HepG2 (cell line): Measurements from ENCODE around the gene DDAH1. TPM values are rescaled to one million over a fixed set of nuclear protein-coding genes. Genes with fewer than 3 reads are reported as not detected.
A peak's percentile ranks its signal among the peaks of the same experiment; 100 is the strongest.

Source experiments
- CEBPB ChIP-seq: IDR thresholded peaks from 2 replicates; pipeline ENCODE4 v1.6.1; 2011; ENCODE audit warnings: low read depth, low read length, improper control_type of control experiment, borderline replicate concordance
- EP300 ChIP-seq, 3 experiments: sonication (generic) in 1 of 3; formaldehyde crosslinking in 1 of 3; IDR thresholded peaks; 2 replicates each; pipeline versions ENCODE4 v1.5.1 to v1.6.1; 2011 to 2020; ENCODE audit warnings: low read depth in 2 of 3, low read length in 2 of 3, borderline replicate concordance in 1 of 3, improper control_type of control experiment in 1 of 3, mild to moderate bottlenecking in 1 of 3, missing genetic modification reagents in 1 of 3, moderate library complexity in 1 of 3
- HES4 ChIP-seq: sonication (generic); formaldehyde crosslinking; IDR thresholded peaks from 2 replicates; pipeline ENCODE4 v1.9.0; 2021; ENCODE audit warnings: mild to moderate bottlenecking, missing genetic modification reagents, borderline replicate concordance
- NCOR1 ChIP-seq: fragments of 200-600 bp; sonication (generic); IDR thresholded peaks from 2 replicates; pipeline ENCODE4 v1.7.0; 2017; ENCODE audit warnings: antibody characterized with exemption, low read length, borderline replicate concordance
- SAFB2 ChIP-seq: sonication (generic); formaldehyde crosslinking; IDR thresholded peaks from 2 replicates; pipeline ENCODE4 v1.5.1; 2020; ENCODE audit warnings: missing genetic modification reagents, low read depth, mild to moderate bottlenecking, borderline replicate concordance
- TEAD3 ChIP-seq: optimal IDR thresholded peaks from 2 replicates; pipeline ENCODE3; 2016; ENCODE audit warnings: borderline replicate concordance
- YEATS4 ChIP-seq: sonication (generic); formaldehyde crosslinking; IDR thresholded peaks from 2 replicates; pipeline ENCODE4 v1.4.0; 2020; ENCODE audit warnings: missing genetic modification reagents, borderline replicate concordance
- ZNF24 ChIP-seq: fragments of 450-650 bp; IDR thresholded peaks from 2 replicates; pipeline ENCODE4 v1.6.1; 2017; ENCODE audit warnings: antibody characterized with exemption, mild to moderate bottlenecking
- polyA plus RNA-seq, 8 experiments: library from polyadenylated mRNA; depleted of rRNA in 3 of 8; stranded (reverse) in 7 of 8; unstranded in 1 of 8; fragments of >200 nt; fragmentation: Illumina TruSeq in 4 of 8; extraction: Trizol in 4 of 8; gene quantifications; 2 replicates each; pipeline versions ENCODE4 v1.2.1 to v1.2.3, GENCODE V29; 2011 to 2016; ENCODE audit warnings: low read depth in 4 of 8, missing spikeins in 1 of 8, mixed read lengths in 1 of 8; ENCODE audit not compliant: insufficient read depth in 1 of 8
- total RNA-seq, 5 experiments: library from RNA; depleted of rRNA; stranded (reverse); fragments of >200 nt; fragmentation: Illumina TruSeq; extraction: Trizol; gene quantifications; 2 replicates each; pipeline ENCODE4 v1.2.3, GENCODE V29; 2016; ENCODE audit warnings: low read depth in 1 of 5
- TF ChIP-seq, protein P1 (sequence below): sonication (generic); formaldehyde crosslinking; IDR thresholded peaks from 2 replicates; pipeline ENCODE4 v1.5.0; 2020; ENCODE audit warnings: mild to moderate bottlenecking, missing genetic modification reagents
- TF ChIP-seq, protein P2 (sequence below): IDR thresholded peaks from 2 replicates; pipeline ENCODE4 v1.6.1; 2016; ENCODE audit warnings: missing compliant biosample characterization, missing genetic modification reagents, borderline replicate concordance
- TF ChIP-seq, protein P3 (sequence below): sonication (generic); formaldehyde crosslinking; IDR thresholded peaks from 2 replicates; pipeline ENCODE4 v1.4.0; 2020; ENCODE audit warnings: missing genetic modification reagents
- TF ChIP-seq, protein P4 (sequence below), 2 experiments: sonication (generic) in 1 of 2; formaldehyde crosslinking in 1 of 2; IDR thresholded peaks; 2 replicates each; pipeline versions ENCODE4 v1.4.0 to v1.6.1; 2016 to 2020; ENCODE audit warnings: borderline replicate concordance in 1 of 2, low read depth in 1 of 2, mild to moderate bottlenecking in 1 of 2, missing genetic modification reagents in 1 of 2

Gene DDAH1
- total and polyA plus RNA-seq, 2 of the 13 experiments (the other 11 are each of a cell fraction or from before 2014, with no cell fraction given): 39.7 to 64.4 TPM

DNA sequence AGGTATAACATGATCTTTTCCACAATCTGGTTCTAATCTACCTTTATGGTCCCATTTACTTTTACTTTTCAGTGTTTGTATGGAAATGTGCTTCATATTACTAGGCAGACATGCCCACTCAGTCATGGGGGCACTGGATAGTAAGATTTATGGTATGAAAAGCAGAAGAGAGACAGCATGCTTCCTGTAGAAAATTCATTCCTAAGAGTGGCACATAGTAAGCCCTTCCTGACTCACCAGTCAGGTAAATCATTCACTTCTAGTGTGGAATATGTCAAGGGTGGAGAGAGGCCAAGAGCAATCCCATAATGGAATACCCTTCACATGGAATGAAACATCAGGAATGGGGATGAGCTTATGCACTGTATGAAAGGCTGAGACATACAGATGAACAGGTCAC, 139.0 kb downstream of the DDAH1 start (continued):
- TF ChIP-seq CEBPB (no peak), TEAD3 (CRISPR knock-in tag) (peak; percentile 71), ZNF24 (0 out of 2 replicates have a peak, but pooled peaks have one; percentile 25), SAFB2 (CRISPR knock-in tag) (no peak), HES4 (CRISPR knock-in tag) (no peak), EP300 (IDR thresholded peaks at IDR 0.05; ENCODE audit: low read depth in 2 of 2, low read length in 2 of 2) (peak in 1 of 2 experiments; percentile 9; a peak in 1 of 4 replicates), EP300 (CRISPR knock-in tag; IDR thresholded peaks at IDR 0.05; ENCODE audit: borderline replicate concordance) (no peak), YEATS4 (CRISPR knock-in tag) (no peak), NCOR1 (no peak)
- TF ChIP-seq, protein P1, sequence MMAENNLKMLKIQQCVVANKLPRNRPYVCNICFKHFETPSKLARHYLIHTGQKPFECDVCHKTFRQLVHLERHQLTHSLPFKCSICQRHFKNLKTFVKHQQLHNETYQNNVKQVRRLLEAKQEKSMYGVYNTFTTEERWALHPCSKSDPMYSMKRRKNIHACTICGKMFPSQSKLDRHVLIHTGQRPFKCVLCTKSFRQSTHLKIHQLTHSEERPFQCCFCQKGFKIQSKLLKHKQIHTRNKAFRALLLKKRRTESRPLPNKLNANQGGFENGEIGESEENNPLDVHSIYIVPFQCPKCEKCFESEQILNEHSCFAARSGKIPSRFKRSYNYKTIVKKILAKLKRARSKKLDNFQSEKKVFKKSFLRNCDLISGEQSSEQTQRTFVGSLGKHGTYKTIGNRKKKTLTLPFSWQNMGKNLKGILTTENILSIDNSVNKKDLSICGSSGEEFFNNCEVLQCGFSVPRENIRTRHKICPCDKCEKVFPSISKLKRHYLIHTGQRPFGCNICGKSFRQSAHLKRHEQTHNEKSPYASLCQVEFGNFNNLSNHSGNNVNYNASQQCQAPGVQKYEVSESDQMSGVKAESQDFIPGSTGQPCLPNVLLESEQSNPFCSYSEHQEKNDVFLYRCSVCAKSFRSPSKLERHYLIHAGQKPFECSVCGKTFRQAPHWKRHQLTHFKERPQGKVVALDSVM (CRISPR knock-in tag): no peak
- TF ChIP-seq, protein P2, sequence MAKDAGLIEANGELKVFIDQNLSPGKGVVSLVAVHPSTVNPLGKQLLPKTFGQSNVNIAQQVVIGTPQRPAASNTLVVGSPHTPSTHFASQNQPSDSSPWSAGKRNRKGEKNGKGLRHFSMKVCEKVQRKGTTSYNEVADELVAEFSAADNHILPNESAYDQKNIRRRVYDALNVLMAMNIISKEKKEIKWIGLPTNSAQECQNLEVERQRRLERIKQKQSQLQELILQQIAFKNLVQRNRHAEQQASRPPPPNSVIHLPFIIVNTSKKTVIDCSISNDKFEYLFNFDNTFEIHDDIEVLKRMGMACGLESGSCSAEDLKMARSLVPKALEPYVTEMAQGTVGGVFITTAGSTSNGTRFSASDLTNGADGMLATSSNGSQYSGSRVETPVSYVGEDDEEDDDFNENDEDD (CRISPR knock-in tag): no peak
- TF ChIP-seq, protein P3, sequence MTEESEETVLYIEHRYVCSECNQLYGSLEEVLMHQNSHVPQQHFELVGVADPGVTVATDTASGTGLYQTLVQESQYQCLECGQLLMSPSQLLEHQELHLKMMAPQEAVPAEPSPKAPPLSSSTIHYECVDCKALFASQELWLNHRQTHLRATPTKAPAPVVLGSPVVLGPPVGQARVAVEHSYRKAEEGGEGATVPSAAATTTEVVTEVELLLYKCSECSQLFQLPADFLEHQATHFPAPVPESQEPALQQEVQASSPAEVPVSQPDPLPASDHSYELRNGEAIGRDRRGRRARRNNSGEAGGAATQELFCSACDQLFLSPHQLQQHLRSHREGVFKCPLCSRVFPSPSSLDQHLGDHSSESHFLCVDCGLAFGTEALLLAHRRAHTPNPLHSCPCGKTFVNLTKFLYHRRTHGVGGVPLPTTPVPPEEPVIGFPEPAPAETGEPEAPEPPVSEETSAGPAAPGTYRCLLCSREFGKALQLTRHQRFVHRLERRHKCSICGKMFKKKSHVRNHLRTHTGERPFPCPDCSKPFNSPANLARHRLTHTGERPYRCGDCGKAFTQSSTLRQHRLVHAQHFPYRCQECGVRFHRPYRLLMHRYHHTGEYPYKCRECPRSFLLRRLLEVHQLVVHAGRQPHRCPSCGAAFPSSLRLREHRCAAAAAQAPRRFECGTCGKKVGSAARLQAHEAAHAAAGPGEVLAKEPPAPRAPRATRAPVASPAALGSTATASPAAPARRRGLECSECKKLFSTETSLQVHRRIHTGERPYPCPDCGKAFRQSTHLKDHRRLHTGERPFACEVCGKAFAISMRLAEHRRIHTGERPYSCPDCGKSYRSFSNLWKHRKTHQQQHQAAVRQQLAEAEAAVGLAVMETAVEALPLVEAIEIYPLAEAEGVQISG (CRISPR knock-in tag): no peak
- TF ChIP-seq, protein P4, sequence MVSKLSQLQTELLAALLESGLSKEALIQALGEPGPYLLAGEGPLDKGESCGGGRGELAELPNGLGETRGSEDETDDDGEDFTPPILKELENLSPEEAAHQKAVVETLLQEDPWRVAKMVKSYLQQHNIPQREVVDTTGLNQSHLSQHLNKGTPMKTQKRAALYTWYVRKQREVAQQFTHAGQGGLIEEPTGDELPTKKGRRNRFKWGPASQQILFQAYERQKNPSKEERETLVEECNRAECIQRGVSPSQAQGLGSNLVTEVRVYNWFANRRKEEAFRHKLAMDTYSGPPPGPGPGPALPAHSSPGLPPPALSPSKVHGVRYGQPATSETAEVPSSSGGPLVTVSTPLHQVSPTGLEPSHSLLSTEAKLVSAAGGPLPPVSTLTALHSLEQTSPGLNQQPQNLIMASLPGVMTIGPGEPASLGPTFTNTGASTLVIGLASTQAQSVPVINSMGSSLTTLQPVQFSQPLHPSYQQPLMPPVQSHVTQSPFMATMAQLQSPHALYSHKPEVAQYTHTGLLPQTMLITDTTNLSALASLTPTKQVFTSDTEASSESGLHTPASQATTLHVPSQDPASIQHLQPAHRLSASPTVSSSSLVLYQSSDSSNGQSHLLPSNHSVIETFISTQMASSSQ (IDR thresholded peaks at IDR 0.05; ENCODE audit: low read depth): peak; percentile 77
- TF ChIP-seq, protein P4 (CRISPR knock-in tag; IDR thresholded peaks at IDR 0.05; ENCODE audit: borderline replicate concordance): peak; percentile 42; the same call in 1 of the 2 replicates
